IMR-90 (cell line): ENCODE data around the gene SSU72. TPM values are rescaled to one million over a fixed set of nuclear protein-coding genes. Genes with fewer than 3 reads are reported as not detected.
"Not testable (repeated sequence)": the region's sequence is repeated elsewhere in the genome, so short reads cannot be mapped to it uniquely, and the experiment has no call there.

Experiments
- ATAC-seq: fragments of 200-7000 bp; cut with Tn5 transposase; 2 replicates; pipeline ENCODE4 v1.9.1; 2020; ENCODE audit warnings: low read depth, mild to moderate bottlenecking, moderate library complexity
- BruUV-seq: library from RNA; stranded (reverse); fragments of 400-500 nt; replicated peaks from 2 replicates; lab custom pipeline; 2021; lab: Mats Ljungman, UMichigan
- CTCF ChIA-PET: fragments of 300-600 bp; formaldehyde crosslinking; extraction: SDS; loops from one replicate; lab custom pipeline; 2021; ENCODE audit warnings: antibody characterized with exemption; lab: Yijun Ruan, JAX
- POLR2A ChIA-PET: fragments of 300-600 bp; sonication (Branson Sonifier 250); formaldehyde crosslinking; loops from one replicate; lab custom pipeline; 2022; ENCODE audit warnings: antibody characterized with exemption; ENCODE audit not compliant: unreplicated experiment; lab: Charles Lee
- DNase-seq: peaks from one replicate; pipeline ENCODE4 v3.0.0; 2013
- H2AFZ ChIP-seq: replicated peaks from 2 replicates; pipeline ENCODE3; 2013; ENCODE audit warnings: low read length, mild to moderate bottlenecking; ENCODE audit not compliant: poor library complexity
- H2AK5ac ChIP-seq: 2 replicates; pipeline ENCODE4 v1.6.1; 2013; ENCODE audit warnings: low read depth, low read length, inconsistent platforms
- H2AK9ac ChIP-seq: replicated peaks from 2 replicates; pipeline ENCODE3; 2013; ENCODE audit warnings: mild to moderate bottlenecking, low read depth, low read length, moderate library complexity; ENCODE audit not compliant: poor library complexity
- H2BK120ac ChIP-seq: 2 replicates; pipeline ENCODE4 v1.6.1; 2013; ENCODE audit warnings: low read depth, low read length, inconsistent platforms
- H2BK15ac ChIP-seq: 3 replicates; pipeline ENCODE4 v1.6.1; 2013; ENCODE audit warnings: low read depth, low read length, inconsistent platforms
- H2BK20ac ChIP-seq: 2 replicates; pipeline ENCODE4 v1.6.1; 2013; ENCODE audit warnings: low read depth, mild to moderate bottlenecking, inconsistent platforms, low read length, moderate library complexity
- H2BK5ac ChIP-seq: 2 replicates; pipeline ENCODE4 v1.6.1; 2013; ENCODE audit warnings: mild to moderate bottlenecking, low read depth, low read length, inconsistent platforms; ENCODE audit not compliant: poor library complexity, severe bottlenecking
- H3K14ac ChIP-seq: replicated peaks from 2 replicates; pipeline ENCODE4 v1.6.1; 2013; ENCODE audit warnings: low read depth, low read length, inconsistent platforms
- H3K18ac ChIP-seq: 2 replicates; pipeline ENCODE4 v1.6.1; 2013; ENCODE audit warnings: low read depth, low read length, control low read depth
- H3K23ac ChIP-seq: 2 replicates; pipeline ENCODE4 v1.6.1; 2013; ENCODE audit warnings: low read depth, low read length, inconsistent platforms
- H3K27ac ChIP-seq: 2 replicates; pipeline ENCODE4 v1.5.1; 2013; ENCODE audit warnings: mild to moderate bottlenecking, control low read depth, low read length; ENCODE audit not compliant: insufficient read depth
- H3K27me3 ChIP-seq: 2 replicates; pipeline ENCODE4 v1.6.1; 2013; ENCODE audit warnings: low read length; ENCODE audit not compliant: control insufficient read depth, insufficient read depth
- H3K36me3 ChIP-seq: 2 replicates; pipeline ENCODE4 v1.6.1; 2013; ENCODE audit warnings: low read length, mixed read lengths; ENCODE audit not compliant: control insufficient read depth, insufficient read depth
- H3K4ac ChIP-seq: 2 replicates; pipeline ENCODE4 v1.6.1; 2013; ENCODE audit warnings: low read depth, low read length, inconsistent platforms
- H3K4me1 ChIP-seq: 2 replicates; pipeline ENCODE4 v1.6.1; 2013; ENCODE audit warnings: low read length, mixed read lengths; ENCODE audit not compliant: control insufficient read depth, insufficient read depth
- H3K4me2 ChIP-seq: 2 replicates; pipeline ENCODE4 v1.6.1; 2013; ENCODE audit warnings: low read depth, mild to moderate bottlenecking, control low read depth, low read length, moderate library complexity
- H3K4me3 ChIP-seq: 2 replicates; pipeline ENCODE4 v1.5.1; 2013; ENCODE audit warnings: low read depth, mild to moderate bottlenecking, control low read depth, low read length, moderate library complexity; ENCODE audit not compliant: insufficient read depth
- H3K56ac ChIP-seq: 2 replicates; pipeline ENCODE4 v1.6.1; 2013; ENCODE audit warnings: low read length, inconsistent platforms; ENCODE audit not compliant: insufficient read depth; ENCODE audit errors: extremely low read depth
- H3K79me1 ChIP-seq, 2 experiments: 2 replicates each; pipeline ENCODE4 v1.6.1; 2013; ENCODE audit warnings: low read length in 2 of 2, inconsistent platforms in 1 of 2, low read depth in 1 of 2
- H3K9ac ChIP-seq: 2 replicates; pipeline ENCODE4 v1.6.1; 2013; ENCODE audit warnings: low read depth, low read length, control low read depth
- H3K9me1 ChIP-seq: 2 replicates; pipeline ENCODE4 v1.6.1; 2013; ENCODE audit warnings: low read length, inconsistent platforms; ENCODE audit not compliant: insufficient read depth
- H3K9me3 ChIP-seq: 2 replicates; pipeline ENCODE4 v1.6.1; 2013; ENCODE audit warnings: low read length; ENCODE audit not compliant: control insufficient read depth, insufficient read depth
- H4K20me1 ChIP-seq: 2 replicates; pipeline ENCODE4 v1.6.1; 2013; ENCODE audit warnings: low read length, inconsistent platforms; ENCODE audit not compliant: insufficient read depth
- H4K5ac ChIP-seq: 2 replicates; pipeline ENCODE4 v1.6.1; 2013; ENCODE audit warnings: mild to moderate bottlenecking, low read depth, low read length, control low read depth
- H4K8ac ChIP-seq, 2 experiments: 2 replicates each; pipeline ENCODE4 v1.6.1; 2013; ENCODE audit warnings: low read depth in 2 of 2, low read length in 2 of 2, control low read depth in 1 of 2, inconsistent platforms in 1 of 2
- H4K91ac ChIP-seq: 2 replicates; pipeline ENCODE4 v1.6.1; 2013; ENCODE audit warnings: low read depth, low read length, inconsistent platforms; ENCODE audit not compliant: insufficient read depth
- RAD21 ChIP-seq: IDR thresholded peaks from 2 replicates; pipeline ENCODE4 v1.6.1; 2012; ENCODE audit warnings: low read length, improper control_type of control experiment
- WGBS, 2 experiments: methylation state at CpG; one replicate each; pipeline versions ENCODE4 v1.1.5 to v1.1.7; 2013; ENCODE audit warnings: missing lambda C conversion rate in 2 of 2; ENCODE audit not compliant: insufficient read length in 1 of 2; ENCODE audit errors: extremely low coverage in 2 of 2; 5-methylcytosine and 5-hydroxymethylcytosine counted together
- dilution Hi-C: fragments of 300-500 bp; cut with HindIII; formaldehyde crosslinking; loops from one replicate; pipeline ENCODE4 v1.14.3; 2018; ENCODE audit warnings: low sequenced_read_pairs; ENCODE audit not compliant: unreplicated experiment
- in situ Hi-C: fragments of 300-500 bp; cut with MboI; formaldehyde crosslinking; loops from 3 replicates; pipeline ENCODE4 v1.14.3; 2019; ENCODE audit warnings: low sequenced_read_pairs, inconsistent platforms, mixed read lengths
- intact Hi-C: fragments of 100-400 bp; cut with micrococcal nuclease; formaldehyde crosslinking; loops from 2 replicates; pipeline ENCODE4 v1.10.0; 2022
- polyA plus RNA-seq, 3 experiments: library from polyadenylated mRNA; depleted of rRNA; stranded (reverse); fragments of >200 nt; gene quantifications; 2 replicates each; pipeline ENCODE4 v1.2.3, GENCODE V29; 2012; ENCODE audit warnings: low replicate concordance in 1 of 3
- total RNA-seq: library from RNA; depleted of rRNA; stranded (reverse); fragments of >200 nt; gene quantifications from 2 replicates; pipeline ENCODE4 v1.2.3, GENCODE V29; 2012
- TF ChIP-seq, protein P1 (sequence below): conservative IDR thresholded peaks from 2 replicates; pipeline ENCODE4 v1.5.1; 2012; ENCODE audit warnings: mild to moderate bottlenecking, low read depth, low read length, improper control_type of control experiment
- TF ChIP-seq, protein P2 (sequence below): fragments of 150-350 bp; IDR thresholded peaks from 2 replicates; pipeline ENCODE4 v1.6.1; 2017; ENCODE audit warnings: mild to moderate bottlenecking, antibody characterized with exemption, low read length, low read depth

The SSU72 gene
- total and polyA plus RNA-seq, 2 of the 4 experiments (the other 2 are of a cell fraction) = 33.7 to 88.4 TPM

DNA sequence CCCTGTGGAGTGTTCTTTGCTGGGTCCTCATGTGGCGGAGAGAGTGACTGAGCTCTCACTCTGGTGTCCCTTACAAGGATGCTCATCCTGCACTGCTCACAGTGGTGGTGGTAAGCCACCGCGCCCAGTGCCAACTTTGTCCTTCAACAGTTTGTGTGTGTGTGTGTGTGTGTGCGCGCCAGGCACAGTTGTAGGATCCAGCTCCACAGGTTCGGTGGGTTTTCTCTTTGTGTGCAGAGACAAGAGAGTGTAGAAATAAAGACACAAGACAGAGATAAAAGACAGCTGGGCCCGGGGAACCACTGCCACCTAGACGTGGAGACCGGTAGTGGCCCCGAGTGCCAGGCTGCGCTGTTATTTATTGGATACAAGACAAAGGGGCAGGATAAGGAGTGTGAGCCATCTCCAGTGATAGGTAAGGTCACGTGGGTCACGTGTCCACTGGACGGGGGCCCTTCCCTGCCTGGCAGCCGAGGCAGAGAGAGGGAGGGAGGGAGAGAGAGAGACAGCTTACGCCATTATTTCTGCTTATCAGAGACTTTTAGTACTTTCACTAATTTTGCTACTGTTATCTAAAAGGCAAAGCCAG lies 69.8 kb downstream of the SSU72 start:
- H3K23ac ChIP-seq, POLR2A ChIA-PET, H2BK5ac ChIP-seq, H2BK20ac ChIP-seq, H3K18ac ChIP-seq, H3K9me3 ChIP-seq, H3K9me1 ChIP-seq, CTCF ChIA-PET, H2BK120ac ChIP-seq, H3K27ac ChIP-seq, BruUV-seq, H3K9ac ChIP-seq, H4K20me1 ChIP-seq, H3K27me3 ChIP-seq, intact Hi-C loops, H4K91ac ChIP-seq, H2BK15ac ChIP-seq, dilution Hi-C loops, H3K4me1 ChIP-seq, H3K56ac ChIP-seq, H3K4me3 ChIP-seq, H3K79me1 ChIP-seq, H3K4me2 ChIP-seq, H3K36me3 ChIP-seq, in situ Hi-C loops, H3K14ac ChIP-seq: not testable (repeated sequence)
- WGBS, 2 experiments = 80% methylated on average over 4 of the region's 16 CpGs; no CpG with 5 or more reads in 1 of the 2 experiments
- ATAC-seq = peak; percentile 71
- Histone ChIP-seq H3K4ac (peak overlapping the region; percentile 61), H4K5ac (peak overlapping the region; percentile 39; the same call in 1 of the 2 replicates), H2AK5ac (peak overlapping the region; percentile 11; the same call in 1 of the 2 replicates), H4K8ac (peak overlapping the region in 1 of 2 experiments; percentile 92; a peak in 3 of 4 replicates), H2AK9ac (peak overlapping the region; percentile 81), H2AFZ (peak overlapping the region; percentile 90)
- TF ChIP-seq, protein P1, sequence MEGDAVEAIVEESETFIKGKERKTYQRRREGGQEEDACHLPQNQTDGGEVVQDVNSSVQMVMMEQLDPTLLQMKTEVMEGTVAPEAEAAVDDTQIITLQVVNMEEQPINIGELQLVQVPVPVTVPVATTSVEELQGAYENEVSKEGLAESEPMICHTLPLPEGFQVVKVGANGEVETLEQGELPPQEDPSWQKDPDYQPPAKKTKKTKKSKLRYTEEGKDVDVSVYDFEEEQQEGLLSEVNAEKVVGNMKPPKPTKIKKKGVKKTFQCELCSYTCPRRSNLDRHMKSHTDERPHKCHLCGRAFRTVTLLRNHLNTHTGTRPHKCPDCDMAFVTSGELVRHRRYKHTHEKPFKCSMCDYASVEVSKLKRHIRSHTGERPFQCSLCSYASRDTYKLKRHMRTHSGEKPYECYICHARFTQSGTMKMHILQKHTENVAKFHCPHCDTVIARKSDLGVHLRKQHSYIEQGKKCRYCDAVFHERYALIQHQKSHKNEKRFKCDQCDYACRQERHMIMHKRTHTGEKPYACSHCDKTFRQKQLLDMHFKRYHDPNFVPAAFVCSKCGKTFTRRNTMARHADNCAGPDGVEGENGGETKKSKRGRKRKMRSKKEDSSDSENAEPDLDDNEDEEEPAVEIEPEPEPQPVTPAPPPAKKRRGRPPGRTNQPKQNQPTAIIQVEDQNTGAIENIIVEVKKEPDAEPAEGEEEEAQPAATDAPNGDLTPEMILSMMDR = peak; percentile 44
- TF ChIP-seq, protein P2, sequence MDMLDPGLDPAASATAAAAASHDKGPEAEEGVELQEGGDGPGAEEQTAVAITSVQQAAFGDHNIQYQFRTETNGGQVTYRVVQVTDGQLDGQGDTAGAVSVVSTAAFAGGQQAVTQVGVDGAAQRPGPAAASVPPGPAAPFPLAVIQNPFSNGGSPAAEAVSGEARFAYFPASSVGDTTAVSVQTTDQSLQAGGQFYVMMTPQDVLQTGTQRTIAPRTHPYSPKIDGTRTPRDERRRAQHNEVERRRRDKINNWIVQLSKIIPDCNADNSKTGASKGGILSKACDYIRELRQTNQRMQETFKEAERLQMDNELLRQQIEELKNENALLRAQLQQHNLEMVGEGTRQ = 0 out of 2 replicates have a peak, but pooled peaks have one; percentile 44
- TF ChIP-seq RAD21 = peak; percentile 16; the same call in 1 of the 2 replicates
- DNase-seq = peak; percentile 38

- H2AK9ac ChIP-seq, DNase-seq, POLR2A ChIA-PET, ATAC-seq, H3K9me1 ChIP-seq, H2AFZ ChIP-seq, H3K4me2 ChIP-seq, H3K79me1 ChIP-seq, H4K5ac ChIP-seq, H2BK15ac ChIP-seq, H3K4me3 ChIP-seq, H3K27me3 ChIP-seq, H3K27ac ChIP-seq, dilution Hi-C loops, intact Hi-C loops, BruUV-seq, H3K4ac ChIP-seq, H2AK5ac ChIP-seq, H3K14ac ChIP-seq, H2BK5ac ChIP-seq, H3K4me1 ChIP-seq, CTCF ChIA-PET, H3K18ac ChIP-seq, H4K8ac ChIP-seq, H4K20me1 ChIP-seq, H2BK20ac ChIP-seq, H3K56ac ChIP-seq, in situ Hi-C loops, H3K9me3 ChIP-seq, H3K9ac ChIP-seq, H4K91ac ChIP-seq, H3K23ac ChIP-seq, H2BK120ac ChIP-seq: not testable (repeated sequence)
- no CpG with 5 or more reads among the region's 18 CpGs for WGBS, 2 experiments
- H3K36me3 ChIP-seq = peaks cover 38% of the 10 kb centered on the region
These were observed 79.1 kb downstream of the SSU72 start for GRCh38 chr1:1495461-1495975.
